GM23338 (cell line): ENCODE results near the gene E4F1. TPM values are rescaled to one million over a fixed set of nuclear protein-coding genes. Genes with fewer than 3 reads are reported as not detected.

Source experiments
- ATAC-seq: fragments of 200-7000 bp; cut with Tn5 transposase; 3 replicates; pipeline ENCODE4 v1.9.1; 2020
- DNase-seq: peaks from one replicate; pipeline ENCODE4 v3.0.0-alpha.2; 2015; ENCODE audit warnings: low spot score
- H2AFZ ChIP-seq: fragments of 200-600 bp; sonication (generic); 2 replicates; pipeline ENCODE4 v1.8.0; 2016; ENCODE audit warnings: antibody characterized with exemption, mild to moderate bottlenecking, moderate library complexity
- H3F3A ChIP-seq: fragments of 200-600 bp; sonication (generic); replicated peaks from 2 replicates; pipeline ENCODE4 v1.8.0; 2017; ENCODE audit warnings: antibody characterized with exemption, mixed run types, low read depth
- H3K27ac ChIP-seq: fragments of 200-600 bp; sonication (generic); 2 replicates; pipeline ENCODE4 v1.6.1; 2016; ENCODE audit warnings: low read depth
- H3K27me3 ChIP-seq: fragments of 200-600 bp; sonication (generic); 2 replicates; pipeline ENCODE4 v1.8.0; 2016; ENCODE audit warnings: mild to moderate bottlenecking, mixed run types, moderate library complexity; ENCODE audit not compliant: insufficient read depth
- H3K36me3 ChIP-seq: fragments of 200-600 bp; sonication (generic); 2 replicates; pipeline ENCODE4 v1.8.0; 2016; ENCODE audit warnings: mild to moderate bottlenecking; ENCODE audit not compliant: insufficient read depth
- H3K4me1 ChIP-seq: fragments of 200-600 bp; sonication (generic); 2 replicates; pipeline ENCODE4 v1.8.0; 2016; ENCODE audit warnings: mild to moderate bottlenecking, moderate library complexity; ENCODE audit not compliant: insufficient read depth
- H3K4me2 ChIP-seq: fragments of 200-600 bp; sonication (generic); 2 replicates; pipeline ENCODE4 v1.7.1; 2017; ENCODE audit warnings: mixed run types
- H3K4me3 ChIP-seq: fragments of 200-600 bp; sonication (generic); 2 replicates; pipeline ENCODE4 v1.6.1; 2016; ENCODE audit warnings: mixed run types
- H3K79me2 ChIP-seq: fragments of 200-600 bp; sonication (generic); replicated peaks from 2 replicates; pipeline ENCODE4 v1.8.0; 2017; ENCODE audit warnings: mild to moderate bottlenecking; ENCODE audit not compliant: insufficient read depth
- H3K9me2 ChIP-seq: fragments of 200-600 bp; sonication (generic); 2 replicates; pipeline ENCODE4 v1.8.0; 2017; ENCODE audit not compliant: insufficient read depth
- H4K20me1 ChIP-seq: fragments of 200-600 bp; sonication (generic); replicated peaks from 2 replicates; pipeline ENCODE4 v1.8.0; 2017; ENCODE audit warnings: mild to moderate bottlenecking; ENCODE audit not compliant: insufficient read depth
- H3K27ac Mint-ChIP-seq: 2 replicates; pipeline ENCODE4 v1.8.0; 2020; ENCODE audit warnings: inconsistent platforms, mild to moderate bottlenecking, moderate library complexity, mixed read lengths
- H3K27me3 Mint-ChIP-seq: 3 replicates; pipeline ENCODE4 v1.8.0; 2022; ENCODE audit warnings: low read depth, mild to moderate bottlenecking, moderate library complexity, mixed read lengths, inconsistent platforms; ENCODE audit not compliant: insufficient read depth, poor library complexity
- H3K36me3 Mint-ChIP-seq: 3 replicates; pipeline ENCODE4 v1.8.0; 2021; ENCODE audit warnings: low read depth, mild to moderate bottlenecking, inconsistent platforms, moderate library complexity, mixed read lengths
- H3K4me1 Mint-ChIP-seq: 3 replicates; pipeline ENCODE4 v1.8.0; 2020; ENCODE audit warnings: mild to moderate bottlenecking, inconsistent platforms, mixed read lengths
- H3K4me3 Mint-ChIP-seq: 3 replicates; pipeline ENCODE4 v1.8.0; 2021; ENCODE audit warnings: moderate library complexity, mild to moderate bottlenecking, inconsistent platforms, mixed read lengths
- H3K9me3 Mint-ChIP-seq: 3 replicates; pipeline ENCODE4 v1.8.0; 2020; ENCODE audit warnings: moderate library complexity, mild to moderate bottlenecking, inconsistent platforms, mixed read lengths
- CREB1 ChIP-seq: fragments of 250-450 bp; sonication (Bioruptor Pico); IDR thresholded peaks from 2 replicates; pipeline ENCODE4 v1.5.0; 2020; ENCODE audit warnings: low read depth, mild to moderate bottlenecking, moderate library complexity
- EZH2 ChIP-seq: fragments of 200-600 bp; sonication (generic); IDR thresholded peaks from one replicate; pipeline ENCODE4 v1.8.0; 2017; ENCODE audit warnings: antibody characterized with exemption, mild to moderate bottlenecking, low read depth; ENCODE audit not compliant: unreplicated experiment
- EZH2phosphoT487 ChIP-seq: fragments of 200-600 bp; sonication (generic); IDR thresholded peaks from one replicate; pipeline ENCODE4 v1.8.1; 2018; ENCODE audit warnings: antibody characterized with exemption; ENCODE audit not compliant: unreplicated experiment
- JUNB ChIP-seq: IDR thresholded peaks from one replicate; pipeline ENCODE4 v1.6.1; 2016; ENCODE audit warnings: antibody characterized with exemption; ENCODE audit not compliant: unreplicated experiment
- NANOG ChIP-seq: IDR thresholded peaks from 2 replicates; pipeline ENCODE4 v1.6.1; 2016; ENCODE audit warnings: antibody characterized with exemption, borderline replicate concordance
- POLR2AphosphoS5 ChIP-seq: IDR thresholded peaks from 2 replicates; pipeline ENCODE4 v1.6.1; 2016; ENCODE audit warnings: antibody characterized with exemption, low read depth
- STAT1 ChIP-seq: IDR thresholded peaks from one replicate; pipeline ENCODE4 v1.6.1; 2016; ENCODE audit warnings: antibody characterized with exemption; ENCODE audit not compliant: unreplicated experiment
- ZNF114 ChIP-seq: fragments of 250-450 bp; sonication (Bioruptor Pico); IDR thresholded peaks from 2 replicates; pipeline ENCODE4 v1.5.0; 2020; ENCODE audit warnings: mild to moderate bottlenecking, moderate library complexity
- ZNF331 ChIP-seq: fragments of 250-450 bp; sonication (Bioruptor Pico); IDR thresholded peaks from 2 replicates; pipeline ENCODE4 v1.5.0; 2020; ENCODE audit warnings: low read depth, mild to moderate bottlenecking, moderate library complexity
- polyA plus RNA-seq: library from polyadenylated mRNA; unstranded; fragments of >200 nt; fragmentation: Nextera tagmentation; extraction: Ambion mirVana; gene quantifications from 2 replicates; pipeline ENCODE4 v1.2.1, GENCODE V29; 2016
- total RNA-seq: library from RNA; depleted of rRNA; stranded (reverse); fragments of >200 nt; shearing (Covaris generic); gene quantifications from 2 replicates; pipeline ENCODE4 v1.2.3, GENCODE V29; 2014
- TF ChIP-seq, protein P1 (sequence below): IDR thresholded peaks from one replicate; pipeline ENCODE4 v1.6.1; 2018; ENCODE audit warnings: antibody characterized with exemption; ENCODE audit not compliant: unreplicated experiment
- TF ChIP-seq, protein P2 (sequence below), 2 experiments: fragments of 200-600 bp in 1 of 2; sonication (generic) in 1 of 2; conservative IDR thresholded peaks; 2 replicates each; pipeline versions ENCODE4 v1.5.1 to v1.6.1; 2016 to 2017; ENCODE audit warnings: antibody characterized with exemption in 2 of 2, low read depth in 2 of 2, mild to moderate bottlenecking in 2 of 2, moderate library complexity in 1 of 2
- TF ChIP-seq, protein P3 (sequence below): IDR thresholded peaks from 2 replicates; pipeline ENCODE4 v1.6.1; 2016; ENCODE audit warnings: antibody characterized with exemption

Gene E4F1
- total and polyA plus RNA-seq, 2 experiments from 2014 or later: 22.6 to 45.5 TPM

DNA sequence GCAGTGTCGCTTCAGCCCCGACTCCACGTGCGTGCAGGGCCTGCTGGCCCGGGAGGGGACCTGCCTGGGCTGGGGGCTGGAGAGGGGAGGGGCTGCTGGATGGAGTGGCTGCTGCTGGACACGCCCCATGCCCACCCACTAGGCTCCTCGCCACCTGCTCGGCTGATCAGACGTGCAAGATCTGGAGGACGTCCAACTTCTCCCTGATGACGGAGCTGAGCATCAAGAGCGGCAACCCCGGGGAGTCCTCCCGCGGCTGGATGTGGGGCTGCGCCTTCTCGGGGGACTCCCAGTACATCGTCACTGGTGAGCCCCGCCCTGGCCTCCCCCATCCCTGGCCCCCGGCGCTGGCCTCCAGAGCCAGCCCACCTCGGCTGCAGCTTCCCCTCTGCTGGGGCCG lies 15.1 kb upstream of the E4F1 start:
- Mint-ChIP-seq H3K9me3 (no peaks in the 10 kb centered on the region), H3K27ac (no peak overlapping the region), H3K4me3 (no peak overlapping the region), H3K36me3 (peaks cover 30% of the 10 kb centered on the region), H3K27me3 (peaks cover 18% of the 10 kb centered on the region), H3K4me1 (peaks cover 27% of the 10 kb centered on the region)
- Histone ChIP-seq H3F3A (peaks cover 27% of the 10 kb centered on the region; the same call in 1 of the 2 replicates), H3K4me2 (no peak overlapping the region), H2AFZ (no peak overlapping the region), H3K9me2 (no peaks in the 10 kb centered on the region), H3K4me1 (peaks cover 11% of the 10 kb centered on the region; the same call in 1 of the 2 replicates), H3K27ac (no peak overlapping the region), H4K20me1 (peaks cover 14% of the 10 kb centered on the region), H3K4me3 (no peak overlapping the region), H3K27me3 (no peaks in the 10 kb centered on the region), H3K79me2 (peaks cover 10% of the 10 kb centered on the region), H3K36me3 (0 out of 2 replicates have a peak, but pooled peaks cover 5% of the 10 kb centered on the region)
- DNase-seq (no peak), ATAC-seq (no peak)
- TF ChIP-seq POLR2AphosphoS5: no peak
- TF ChIP-seq, protein P1, sequence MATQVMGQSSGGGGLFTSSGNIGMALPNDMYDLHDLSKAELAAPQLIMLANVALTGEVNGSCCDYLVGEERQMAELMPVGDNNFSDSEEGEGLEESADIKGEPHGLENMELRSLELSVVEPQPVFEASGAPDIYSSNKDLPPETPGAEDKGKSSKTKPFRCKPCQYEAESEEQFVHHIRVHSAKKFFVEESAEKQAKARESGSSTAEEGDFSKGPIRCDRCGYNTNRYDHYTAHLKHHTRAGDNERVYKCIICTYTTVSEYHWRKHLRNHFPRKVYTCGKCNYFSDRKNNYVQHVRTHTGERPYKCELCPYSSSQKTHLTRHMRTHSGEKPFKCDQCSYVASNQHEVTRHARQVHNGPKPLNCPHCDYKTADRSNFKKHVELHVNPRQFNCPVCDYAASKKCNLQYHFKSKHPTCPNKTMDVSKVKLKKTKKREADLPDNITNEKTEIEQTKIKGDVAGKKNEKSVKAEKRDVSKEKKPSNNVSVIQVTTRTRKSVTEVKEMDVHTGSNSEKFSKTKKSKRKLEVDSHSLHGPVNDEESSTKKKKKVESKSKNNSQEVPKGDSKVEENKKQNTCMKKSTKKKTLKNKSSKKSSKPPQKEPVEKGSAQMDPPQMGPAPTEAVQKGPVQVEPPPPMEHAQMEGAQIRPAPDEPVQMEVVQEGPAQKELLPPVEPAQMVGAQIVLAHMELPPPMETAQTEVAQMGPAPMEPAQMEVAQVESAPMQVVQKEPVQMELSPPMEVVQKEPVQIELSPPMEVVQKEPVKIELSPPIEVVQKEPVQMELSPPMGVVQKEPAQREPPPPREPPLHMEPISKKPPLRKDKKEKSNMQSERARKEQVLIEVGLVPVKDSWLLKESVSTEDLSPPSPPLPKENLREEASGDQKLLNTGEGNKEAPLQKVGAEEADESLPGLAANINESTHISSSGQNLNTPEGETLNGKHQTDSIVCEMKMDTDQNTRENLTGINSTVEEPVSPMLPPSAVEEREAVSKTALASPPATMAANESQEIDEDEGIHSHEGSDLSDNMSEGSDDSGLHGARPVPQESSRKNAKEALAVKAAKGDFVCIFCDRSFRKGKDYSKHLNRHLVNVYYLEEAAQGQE: no peak
- no peak for TF ChIP-seq EZH2
- TF ChIP-seq, protein P2, sequence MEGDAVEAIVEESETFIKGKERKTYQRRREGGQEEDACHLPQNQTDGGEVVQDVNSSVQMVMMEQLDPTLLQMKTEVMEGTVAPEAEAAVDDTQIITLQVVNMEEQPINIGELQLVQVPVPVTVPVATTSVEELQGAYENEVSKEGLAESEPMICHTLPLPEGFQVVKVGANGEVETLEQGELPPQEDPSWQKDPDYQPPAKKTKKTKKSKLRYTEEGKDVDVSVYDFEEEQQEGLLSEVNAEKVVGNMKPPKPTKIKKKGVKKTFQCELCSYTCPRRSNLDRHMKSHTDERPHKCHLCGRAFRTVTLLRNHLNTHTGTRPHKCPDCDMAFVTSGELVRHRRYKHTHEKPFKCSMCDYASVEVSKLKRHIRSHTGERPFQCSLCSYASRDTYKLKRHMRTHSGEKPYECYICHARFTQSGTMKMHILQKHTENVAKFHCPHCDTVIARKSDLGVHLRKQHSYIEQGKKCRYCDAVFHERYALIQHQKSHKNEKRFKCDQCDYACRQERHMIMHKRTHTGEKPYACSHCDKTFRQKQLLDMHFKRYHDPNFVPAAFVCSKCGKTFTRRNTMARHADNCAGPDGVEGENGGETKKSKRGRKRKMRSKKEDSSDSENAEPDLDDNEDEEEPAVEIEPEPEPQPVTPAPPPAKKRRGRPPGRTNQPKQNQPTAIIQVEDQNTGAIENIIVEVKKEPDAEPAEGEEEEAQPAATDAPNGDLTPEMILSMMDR (conservative IDR thresholded peaks at IDR 0.05; ENCODE audit: low read depth in 2 of 2): no peak
- no peak for TF ChIP-seq STAT1
- TF ChIP-seq ZNF114 (CRISPR knock-in tag): no peak
- TF ChIP-seq JUNB: no peak
- TF ChIP-seq, protein P3, sequence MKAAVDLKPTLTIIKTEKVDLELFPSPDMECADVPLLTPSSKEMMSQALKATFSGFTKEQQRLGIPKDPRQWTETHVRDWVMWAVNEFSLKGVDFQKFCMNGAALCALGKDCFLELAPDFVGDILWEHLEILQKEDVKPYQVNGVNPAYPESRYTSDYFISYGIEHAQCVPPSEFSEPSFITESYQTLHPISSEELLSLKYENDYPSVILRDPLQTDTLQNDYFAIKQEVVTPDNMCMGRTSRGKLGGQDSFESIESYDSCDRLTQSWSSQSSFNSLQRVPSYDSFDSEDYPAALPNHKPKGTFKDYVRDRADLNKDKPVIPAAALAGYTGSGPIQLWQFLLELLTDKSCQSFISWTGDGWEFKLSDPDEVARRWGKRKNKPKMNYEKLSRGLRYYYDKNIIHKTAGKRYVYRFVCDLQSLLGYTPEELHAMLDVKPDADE: no peak
- no peak for TF ChIP-seq ZNF331 (CRISPR knock-in tag)
- no peak for TF ChIP-seq CREB1 (CRISPR knock-in tag)
- no peak for TF ChIP-seq NANOG
- no peak for TF ChIP-seq EZH2phosphoT487
